H1 (cell line): Measurements from ENCODE around the gene SLC6A6.

Experiments used
- GABPA ChIP-seq: IDR thresholded peaks from 2 replicates; pipeline ENCODE4 v1.6.1; 2011; ENCODE audit warnings: mild to moderate bottlenecking, low read length, moderate library complexity, borderline replicate concordance; ENCODE audit not compliant: insufficient read depth
- PHF8 ChIP-seq: fragments of 200-600 bp; sonication (generic); conservative IDR thresholded peaks from 2 replicates; pipeline ENCODE4 v1.7.1; 2012; ENCODE audit warnings: low read depth, mild to moderate bottlenecking, inconsistent platforms, low read length, moderate library complexity
- POLR2A ChIP-seq, 2 experiments: IDR thresholded peaks; 1 replicate in 1 of 2; 2 replicates in 1 of 2; pipeline ENCODE4 v1.6.1; 2011; ENCODE audit warnings: low read depth in 2 of 2, low read length in 2 of 2, mild to moderate bottlenecking in 2 of 2; ENCODE audit errors: control extremely low read depth in 1 of 2
- POLR2AphosphoS5 ChIP-seq: IDR thresholded peaks from 2 replicates; pipeline ENCODE4 v1.6.1; 2011; ENCODE audit warnings: low read depth, low read length
- RBBP5 ChIP-seq: IDR thresholded peaks from 2 replicates; pipeline ENCODE4 v1.7.1; 2012; ENCODE audit warnings: low read depth, mild to moderate bottlenecking, inconsistent platforms, low read length, moderate library complexity, borderline replicate concordance
- TBP ChIP-seq: IDR thresholded peaks from 2 replicates; pipeline ENCODE4 v1.6.1; 2011; ENCODE audit warnings: low read depth, low read length, improper control_type of control experiment
- YY1 ChIP-seq: IDR thresholded peaks from 2 replicates; pipeline ENCODE4 v1.6.1; 2011; ENCODE audit warnings: low read depth, mild to moderate bottlenecking, low read length
- TF ChIP-seq, protein P1 (sequence below), 3 experiments: IDR thresholded peaks; 1 replicate in 2 of 3; 2 replicates in 1 of 3; pipeline versions ENCODE4 v1.5.1 to v1.6.1; 2011; ENCODE audit warnings: low read length in 3 of 3, mild to moderate bottlenecking in 3 of 3, inconsistent platforms in 2 of 3, low read depth in 1 of 3, moderate library complexity in 1 of 3; ENCODE audit not compliant: insufficient read depth in 1 of 3; ENCODE audit errors: control extremely low read depth in 1 of 3

DNA sequence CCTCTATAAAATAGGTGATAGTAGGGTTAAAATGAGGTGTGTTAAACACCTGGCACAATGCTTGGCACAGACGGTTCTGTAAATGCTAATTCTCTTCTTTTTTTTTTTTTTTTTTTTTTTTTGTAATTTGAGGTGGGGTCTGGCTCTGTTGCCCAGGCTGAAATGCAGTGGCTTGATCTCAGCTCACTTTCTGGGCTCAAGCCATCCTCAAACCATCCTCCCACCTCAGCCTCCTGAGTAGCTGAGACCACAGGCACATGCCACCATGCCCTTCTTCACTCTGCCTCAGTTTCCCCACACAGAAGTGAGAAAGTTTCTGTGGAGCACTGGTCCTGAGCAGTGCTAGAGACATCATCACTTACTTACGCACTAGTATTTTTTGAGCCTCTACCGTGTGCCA is 57.4 kb downstream of the SLC6A6 start:
- TF ChIP-seq, protein P1, sequence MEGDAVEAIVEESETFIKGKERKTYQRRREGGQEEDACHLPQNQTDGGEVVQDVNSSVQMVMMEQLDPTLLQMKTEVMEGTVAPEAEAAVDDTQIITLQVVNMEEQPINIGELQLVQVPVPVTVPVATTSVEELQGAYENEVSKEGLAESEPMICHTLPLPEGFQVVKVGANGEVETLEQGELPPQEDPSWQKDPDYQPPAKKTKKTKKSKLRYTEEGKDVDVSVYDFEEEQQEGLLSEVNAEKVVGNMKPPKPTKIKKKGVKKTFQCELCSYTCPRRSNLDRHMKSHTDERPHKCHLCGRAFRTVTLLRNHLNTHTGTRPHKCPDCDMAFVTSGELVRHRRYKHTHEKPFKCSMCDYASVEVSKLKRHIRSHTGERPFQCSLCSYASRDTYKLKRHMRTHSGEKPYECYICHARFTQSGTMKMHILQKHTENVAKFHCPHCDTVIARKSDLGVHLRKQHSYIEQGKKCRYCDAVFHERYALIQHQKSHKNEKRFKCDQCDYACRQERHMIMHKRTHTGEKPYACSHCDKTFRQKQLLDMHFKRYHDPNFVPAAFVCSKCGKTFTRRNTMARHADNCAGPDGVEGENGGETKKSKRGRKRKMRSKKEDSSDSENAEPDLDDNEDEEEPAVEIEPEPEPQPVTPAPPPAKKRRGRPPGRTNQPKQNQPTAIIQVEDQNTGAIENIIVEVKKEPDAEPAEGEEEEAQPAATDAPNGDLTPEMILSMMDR (IDR thresholded peaks at IDR 0.05; ENCODE audit: control extremely low read depth in 1 of 3, insufficient read depth in 1 of 3, low read depth in 1 of 3, low read length in 3 of 3): no peak
- TF ChIP-seq TBP (no peak), POLR2A (IDR thresholded peaks at IDR 0.05; ENCODE audit: control extremely low read depth in 1 of 2, low read depth in 2 of 2, low read length in 2 of 2) (no peak), RBBP5 (no peak), PHF8 (no peak), GABPA (no peak), POLR2AphosphoS5 (no peak), YY1 (no peak)
